SKM-1 treated with dmso at 0.1 percent for 144 hours (cell line): ENCODE measurements around the gene MRGPRG.
A peak's percentile ranks its signal among the peaks of the same experiment; 100 is the strongest.
"Not testable (repeated sequence)": the region's sequence is repeated elsewhere in the genome, so short reads cannot be mapped to it uniquely, and the experiment has no call there.

Experiments
- DNase-seq: peaks from one replicate; lab custom pipeline; 2025; ENCODE audit not compliant: unreplicated experiment; lab: John Stamatoyannopoulos, UW

The MRGPRG gene

GRCh38 chr11:3177931-3178330 lies 40.7 kb downstream of the MRGPRG start:
- no peak for DNase-seq

- no peak for DNase-seq
Observed at GRCh38 chr11:3176487-3176886, 42.1 kb downstream of the MRGPRG start.

GRCh38 chr11:3175194-3175593 lies 43.4 kb downstream of the MRGPRG start:
- no peak for DNase-seq

GRCh38 chr11:3174387-3174786 lies 44.2 kb downstream of the MRGPRG start:
- DNase-seq, result no peak

- no peak for DNase-seq
Observed at GRCh38 chr11:3173795-3174194, 44.8 kb downstream of the MRGPRG start.

GRCh38 chr11:3171931-3172560 lies 46.6 kb downstream of the MRGPRG start:
- DNase-seq, result no peak

- no peak for DNase-seq
Observed at GRCh38 chr11:3170756-3171650, 47.6 kb downstream of the MRGPRG start.

- DNase-seq, result no peak
Observed at GRCh38 chr11:3170044-3170755, 48.4 kb downstream of the MRGPRG start.

- peak; percentile 35 for DNase-seq
Observed at GRCh38 chr11:3169255-3170043, 49.2 kb downstream of the MRGPRG start.

- DNase-seq, result not testable (repeated sequence)
Observed at GRCh38 chr11:3168742-3169254, 49.8 kb downstream of the MRGPRG start.
